HepG2 (cell line): ENCODE results near the gene TGM5. TPM values are rescaled to one million over a fixed set of nuclear protein-coding genes. Genes with fewer than 3 reads are reported as not detected.

Experiments used
- ATAC-seq: fragments of 200-7000 bp; cut with Tn5 transposase; 3 replicates; pipeline ENCODE4 v1.9.1; 2020; ENCODE audit warnings: mild to moderate bottlenecking, moderate library complexity
- BruUV-seq: library from RNA; stranded (reverse); fragments of 400-500 nt; replicated peaks from 2 replicates; lab custom pipeline; 2021; lab: Mats Ljungman, UMichigan
- CTCF ChIA-PET: fragments of 300-600 bp; formaldehyde crosslinking; extraction: SDS; loops from one replicate; lab custom pipeline; 2021; ENCODE audit warnings: low total read pairs, inconsistent platforms, low intra/inter-chr PET ratio; lab: Yijun Ruan, JAX
- POLR2A ChIA-PET: fragments of 350-600 bp; sonication (Branson Sonifier 250); formaldehyde crosslinking; loops from one replicate; lab custom pipeline; 2020; ENCODE audit warnings: antibody characterized with exemption, inconsistent platforms; lab: Yijun Ruan, JAX
- DNase-seq: peaks from one replicate; pipeline ENCODE4 v3.0.0-alpha.2; 2015; ENCODE audit warnings: low spot score
- FAIRE-seq: peaks from 3 replicates; lab custom pipeline; 2011; peaks lifted over from hg19 to GRCh38; lab: Jason Lieb, UNC
- H2AFZ ChIP-seq: one replicate; pipeline ENCODE4 v1.6.1; 2011; ENCODE audit warnings: low read length, inconsistent platforms
- H3K27ac ChIP-seq: fragments of 300-600 bp; 3 replicates; pipeline ENCODE4 v1.8.0; 2011; ENCODE audit warnings: mixed run types, mild to moderate bottlenecking, mixed read lengths, low read length, inconsistent platforms; ENCODE audit not compliant: insufficient read depth; ENCODE audit errors: extremely low read length
- H3K27me3 ChIP-seq, 2 experiments: fragments of 200-600 bp in 1 of 2; 2 replicates in 1 of 2; 3 replicates in 1 of 2; pipeline versions ENCODE4 v1.6.0 to v1.8.0; 2011; ENCODE audit warnings: low read length in 2 of 2, mild to moderate bottlenecking in 2 of 2, moderate library complexity in 2 of 2, inconsistent platforms in 1 of 2; ENCODE audit not compliant: insufficient read depth in 2 of 2, control insufficient read depth in 1 of 2
- H3K36me3 ChIP-seq, 2 experiments: fragments of 200-600 bp in 1 of 2; replicated peaks in 1 of 2; 2 replicates in 1 of 2; 3 replicates in 1 of 2; pipeline versions ENCODE4 v1.5.1 to v1.8.0; 2011; ENCODE audit warnings: low read length in 2 of 2, inconsistent platforms in 1 of 2; ENCODE audit not compliant: insufficient read depth in 2 of 2, control insufficient read depth in 1 of 2
- H3K4me1 ChIP-seq: 2 replicates; pipeline ENCODE4 v1.5.1; 2012; ENCODE audit warnings: low read length, inconsistent platforms; ENCODE audit not compliant: insufficient read depth
- H3K4me2 ChIP-seq: 2 replicates; pipeline ENCODE4 v1.6.0; 2011; ENCODE audit warnings: low read depth, low read length, inconsistent platforms
- H3K4me3 ChIP-seq, 3 experiments: fragments of 200-600 bp in 1 of 3; sonication (generic), shearing (Covaris generic) in 1 of 3; replicated peaks in 1 of 3; 2 replicates each; pipeline ENCODE4 v1.5.1; 2011 to 2016; ENCODE audit warnings: low read length in 3 of 3, inconsistent platforms in 2 of 3, low read depth in 2 of 3, mild to moderate bottlenecking in 2 of 3, control low read depth in 1 of 3, mixed read lengths in 1 of 3; ENCODE audit not compliant: insufficient read depth in 1 of 3
- H3K79me2 ChIP-seq: one replicate; pipeline ENCODE4 v1.6.1; 2011; ENCODE audit warnings: low read length, inconsistent platforms; ENCODE audit not compliant: insufficient read depth
- H3K9ac ChIP-seq: 2 replicates; pipeline ENCODE4 v1.6.0; 2011; ENCODE audit warnings: mild to moderate bottlenecking, low read depth, low read length, inconsistent platforms; ENCODE audit not compliant: insufficient read depth
- H3K9me3 ChIP-seq: 2 replicates; pipeline ENCODE4 v1.5.1; 2012; ENCODE audit warnings: mild to moderate bottlenecking, low read length
- H4K20me1 ChIP-seq: 2 replicates; pipeline ENCODE4 v1.6.0; 2011; ENCODE audit warnings: inconsistent platforms, mild to moderate bottlenecking, low read length, moderate library complexity; ENCODE audit not compliant: insufficient read depth
- CCDC6 ChIP-seq: sonication (generic); formaldehyde crosslinking; IDR thresholded peaks from 2 replicates; pipeline ENCODE4 v1.8.1; 2022; ENCODE audit warnings: mild to moderate bottlenecking, missing genetic modification reagents, moderate library complexity
- GFI1 ChIP-seq: sonication (generic); formaldehyde crosslinking; IDR thresholded peaks from 2 replicates; pipeline ENCODE4 v1.5.0; 2020; ENCODE audit warnings: missing genetic modification reagents, mild to moderate bottlenecking, borderline replicate concordance
- KDM3A ChIP-seq: IDR thresholded peaks from 2 replicates; pipeline ENCODE4 v1.6.1; 2018; ENCODE audit warnings: low read depth, missing compliant biosample characterization
- MAFF ChIP-seq: IDR thresholded peaks from 2 replicates; pipeline ENCODE4 v1.6.1; 2011; ENCODE audit warnings: low read depth, low read length, improper control_type of control experiment
- MAFK ChIP-seq, 2 experiments: IDR thresholded peaks in 1 of 2; conservative IDR thresholded peaks in 1 of 2; 2 replicates each; pipeline ENCODE4 v1.6.1; 2011; ENCODE audit warnings: improper control_type of control experiment in 2 of 2, low read length in 2 of 2
- RAD21 ChIP-seq: fragments of 450-650 bp; formaldehyde crosslinking; IDR thresholded peaks from 2 replicates; pipeline ENCODE4 v1.5.0; 2020; ENCODE audit warnings: mild to moderate bottlenecking
- ZNF768 ChIP-seq: sonication (generic); formaldehyde crosslinking; IDR thresholded peaks from 2 replicates; pipeline ENCODE4 v1.4.0; 2020; ENCODE audit warnings: missing genetic modification reagents
- ZNF878 ChIP-seq: sonication (generic); formaldehyde crosslinking; IDR thresholded peaks from 2 replicates; pipeline ENCODE4 v1.8.1; 2023; ENCODE audit warnings: mild to moderate bottlenecking, missing genetic modification reagents, moderate library complexity
- WGBS: methylation state at CpG from one replicate; pipeline ENCODE4 v1.1.6; 2017; ENCODE audit warnings: low lambda C conversion rate; 5-methylcytosine and 5-hydroxymethylcytosine counted together
- in situ Hi-C: cut with HindIII; loops from 2 replicates; pipeline ENCODE4 v1.10.0; 2017; ENCODE audit warnings: low pct_unique_long_range_greater_than_20kb; ENCODE audit not compliant: extremely low pct_ligation_motif_present
- intact Hi-C: fragments of 100-400 bp; cut with micrococcal nuclease; formaldehyde crosslinking; loops from one replicate; pipeline ENCODE4 v1.10.0; 2022; ENCODE audit not compliant: unreplicated experiment
- polyA plus RNA-seq, 8 experiments: library from polyadenylated mRNA; depleted of rRNA in 3 of 8; stranded (reverse) in 7 of 8; unstranded in 1 of 8; fragments of >200 nt; fragmentation: Illumina TruSeq in 4 of 8; extraction: Trizol in 4 of 8; gene quantifications; 2 replicates each; pipeline versions ENCODE4 v1.2.1 to v1.2.3, GENCODE V29; 2011 to 2016; ENCODE audit warnings: low read depth in 4 of 8, missing spikeins in 1 of 8, mixed read lengths in 1 of 8; ENCODE audit not compliant: insufficient read depth in 1 of 8
- total RNA-seq, 5 experiments: library from RNA; depleted of rRNA; stranded (reverse); fragments of >200 nt; fragmentation: Illumina TruSeq; extraction: Trizol; gene quantifications; 2 replicates each; pipeline ENCODE4 v1.2.3, GENCODE V29; 2016; ENCODE audit warnings: low read depth in 1 of 5
- TF ChIP-seq, protein P1 (sequence below): sonication (generic); formaldehyde crosslinking; IDR thresholded peaks from 2 replicates; pipeline ENCODE4 v1.4.0; 2020; ENCODE audit warnings: missing genetic modification reagents
- TF ChIP-seq, protein P2 (sequence below): sonication (generic); formaldehyde crosslinking; IDR thresholded peaks from 2 replicates; pipeline ENCODE4 v1.9.0; 2021; ENCODE audit warnings: mild to moderate bottlenecking, missing genetic modification reagents

The TGM5 gene
- total and polyA plus RNA-seq, 2 of the 13 experiments (the other 11 are each of a cell fraction or from before 2014, with no cell fraction given): 0.18 to 0.65 TPM

DNA sequence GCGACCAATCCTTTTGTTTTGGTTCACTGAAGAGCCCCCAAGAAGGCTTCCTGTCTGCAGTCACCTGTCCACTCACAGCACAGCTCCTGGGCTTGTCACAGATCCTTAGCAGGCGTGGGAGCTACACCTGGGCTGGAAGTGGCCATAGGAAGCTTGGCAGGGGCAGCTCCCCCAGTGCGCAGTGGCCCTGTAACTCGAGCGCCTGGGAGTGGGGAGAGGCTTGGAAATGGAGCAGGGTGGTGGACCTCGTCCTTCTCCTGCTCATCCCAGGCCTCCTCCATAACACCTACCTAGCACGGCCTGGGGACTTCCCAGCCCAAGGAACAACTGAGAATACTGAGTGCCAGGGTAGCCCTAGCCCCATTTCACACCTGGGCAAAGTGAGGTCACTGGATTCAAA lies 19.3 kb upstream of the TGM5 start:
- H4K20me1 ChIP-seq: no peaks in the 10 kb centered on the region
- FAIRE-seq (no peak), ATAC-seq (peak; percentile 46), DNase-seq (no peak)
- no peak overlapping the region for H3K9ac ChIP-seq
- POLR2A ChIA-PET: no interaction called here
- peaks cover 1 to 28% of the 10 kb centered on the region in 2 experiments; a peak in 4 of 5 replicates for H3K27me3 ChIP-seq
- 20% methylated on average over 1 of the region's 7 CpGs for WGBS
- no peak overlapping the region for H3K27ac ChIP-seq
- no peaks in the 10 kb centered on the region for H3K9me3 ChIP-seq
- no peak overlapping the region for H3K4me3 ChIP-seq
- in situ Hi-C loops: loop anchor here (10.0 kb wide), 1 partner anchor 51 kb away; no protein-coding TSS in a partner anchor
- BruUV-seq: no TSS peak
- TF ChIP-seq, protein P1, sequence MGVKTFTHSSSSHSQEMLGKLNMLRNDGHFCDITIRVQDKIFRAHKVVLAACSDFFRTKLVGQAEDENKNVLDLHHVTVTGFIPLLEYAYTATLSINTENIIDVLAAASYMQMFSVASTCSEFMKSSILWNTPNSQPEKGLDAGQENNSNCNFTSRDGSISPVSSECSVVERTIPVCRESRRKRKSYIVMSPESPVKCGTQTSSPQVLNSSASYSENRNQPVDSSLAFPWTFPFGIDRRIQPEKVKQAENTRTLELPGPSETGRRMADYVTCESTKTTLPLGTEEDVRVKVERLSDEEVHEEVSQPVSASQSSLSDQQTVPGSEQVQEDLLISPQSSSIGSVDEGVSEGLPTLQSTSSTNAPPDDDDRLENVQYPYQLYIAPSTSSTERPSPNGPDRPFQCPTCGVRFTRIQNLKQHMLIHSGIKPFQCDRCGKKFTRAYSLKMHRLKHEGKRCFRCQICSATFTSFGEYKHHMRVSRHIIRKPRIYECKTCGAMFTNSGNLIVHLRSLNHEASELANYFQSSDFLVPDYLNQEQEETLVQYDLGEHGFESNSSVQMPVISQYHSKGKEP (CRISPR knock-in tag): no peak
- TF ChIP-seq CCDC6 (CRISPR knock-in tag): no peak
- no peak for TF ChIP-seq ZNF768 (CRISPR knock-in tag)
- no peak for TF ChIP-seq KDM3A
- H2AFZ ChIP-seq: no peak overlapping the region
- H3K4me1 ChIP-seq: peaks cover 13% of the 10 kb centered on the region
- intact Hi-C loops: no loop called here
- no peaks in the 10 kb centered on the region for H3K79me2 ChIP-seq
- no peaks in the 10 kb centered on the region for H3K36me3 ChIP-seq
- no peak overlapping the region for H3K4me2 ChIP-seq
- CTCF ChIA-PET: interaction anchor here (1.1 to 3.0 kb wide), 5 partner anchors 49 to 101 kb away, joined by 3 to 45 read pairs (median 11); partner anchors contain the start of gene CCNDBP1

DNA sequence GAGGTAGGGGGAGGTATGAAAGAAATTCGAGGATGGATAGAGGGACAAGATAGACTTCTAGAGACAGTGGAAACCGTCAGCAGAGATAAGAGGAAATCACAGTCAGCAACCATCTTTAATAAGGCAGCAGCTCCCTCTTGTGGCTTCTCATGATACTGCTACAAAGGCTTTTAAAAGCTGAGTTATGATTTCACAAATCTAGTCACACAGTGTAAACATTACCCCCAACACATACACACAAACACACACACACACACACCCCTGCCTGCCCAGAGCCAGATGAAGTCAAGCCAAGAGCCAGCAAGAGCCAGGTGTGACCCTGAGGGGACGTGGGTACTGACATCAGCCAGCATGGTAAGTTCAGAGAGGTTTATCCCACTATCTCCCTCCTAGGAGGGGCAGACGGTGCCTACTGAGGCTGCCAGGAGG lies 18.9 kb upstream of the TGM5 start:
- CTCF ChIA-PET: interaction anchor here (1.1 to 3.0 kb wide), 5 partner anchors 48 to 100 kb away, joined by 3 to 45 read pairs (median 11); partner anchors contain the start of gene CCNDBP1
- Histone ChIP-seq H3K9ac (no peak overlapping the region), H3K4me3 (no peak overlapping the region; a peak in 1 of 6 replicates), H3K4me2 (peak overlapping the region; percentile 64), H3K9me3 (no peaks in the 10 kb centered on the region), H3K79me2 (no peaks in the 10 kb centered on the region), H3K36me3 (no peaks in the 10 kb centered on the region), H3K27ac (no peak overlapping the region), H4K20me1 (no peaks in the 10 kb centered on the region), H3K27me3 (peaks cover 1 to 33% of the 10 kb centered on the region in 2 experiments; a peak in 4 of 5 replicates), H2AFZ (no peak overlapping the region), H3K4me1 (peaks cover 13% of the 10 kb centered on the region)
- peak; percentile 71 for DNase-seq
- intact Hi-C loops: loop anchor here (1.0 kb wide), 3 partner anchors 60 to 98 kb away; no protein-coding TSS in a partner anchor
- ATAC-seq: peak; percentile 81
- POLR2A ChIA-PET: no interaction called here
- in situ Hi-C loops: loop anchor here (10.0 kb wide), 1 partner anchor 51 kb away; no protein-coding TSS in a partner anchor
- FAIRE-seq: peak; percentile 91
- WGBS: 1% methylated on average over 4 of the region's 4 CpGs
- no TSS peak for BruUV-seq
- peak; percentile 80 for TF ChIP-seq RAD21 (CRISPR knock-in tag)
- TF ChIP-seq, protein P2, sequence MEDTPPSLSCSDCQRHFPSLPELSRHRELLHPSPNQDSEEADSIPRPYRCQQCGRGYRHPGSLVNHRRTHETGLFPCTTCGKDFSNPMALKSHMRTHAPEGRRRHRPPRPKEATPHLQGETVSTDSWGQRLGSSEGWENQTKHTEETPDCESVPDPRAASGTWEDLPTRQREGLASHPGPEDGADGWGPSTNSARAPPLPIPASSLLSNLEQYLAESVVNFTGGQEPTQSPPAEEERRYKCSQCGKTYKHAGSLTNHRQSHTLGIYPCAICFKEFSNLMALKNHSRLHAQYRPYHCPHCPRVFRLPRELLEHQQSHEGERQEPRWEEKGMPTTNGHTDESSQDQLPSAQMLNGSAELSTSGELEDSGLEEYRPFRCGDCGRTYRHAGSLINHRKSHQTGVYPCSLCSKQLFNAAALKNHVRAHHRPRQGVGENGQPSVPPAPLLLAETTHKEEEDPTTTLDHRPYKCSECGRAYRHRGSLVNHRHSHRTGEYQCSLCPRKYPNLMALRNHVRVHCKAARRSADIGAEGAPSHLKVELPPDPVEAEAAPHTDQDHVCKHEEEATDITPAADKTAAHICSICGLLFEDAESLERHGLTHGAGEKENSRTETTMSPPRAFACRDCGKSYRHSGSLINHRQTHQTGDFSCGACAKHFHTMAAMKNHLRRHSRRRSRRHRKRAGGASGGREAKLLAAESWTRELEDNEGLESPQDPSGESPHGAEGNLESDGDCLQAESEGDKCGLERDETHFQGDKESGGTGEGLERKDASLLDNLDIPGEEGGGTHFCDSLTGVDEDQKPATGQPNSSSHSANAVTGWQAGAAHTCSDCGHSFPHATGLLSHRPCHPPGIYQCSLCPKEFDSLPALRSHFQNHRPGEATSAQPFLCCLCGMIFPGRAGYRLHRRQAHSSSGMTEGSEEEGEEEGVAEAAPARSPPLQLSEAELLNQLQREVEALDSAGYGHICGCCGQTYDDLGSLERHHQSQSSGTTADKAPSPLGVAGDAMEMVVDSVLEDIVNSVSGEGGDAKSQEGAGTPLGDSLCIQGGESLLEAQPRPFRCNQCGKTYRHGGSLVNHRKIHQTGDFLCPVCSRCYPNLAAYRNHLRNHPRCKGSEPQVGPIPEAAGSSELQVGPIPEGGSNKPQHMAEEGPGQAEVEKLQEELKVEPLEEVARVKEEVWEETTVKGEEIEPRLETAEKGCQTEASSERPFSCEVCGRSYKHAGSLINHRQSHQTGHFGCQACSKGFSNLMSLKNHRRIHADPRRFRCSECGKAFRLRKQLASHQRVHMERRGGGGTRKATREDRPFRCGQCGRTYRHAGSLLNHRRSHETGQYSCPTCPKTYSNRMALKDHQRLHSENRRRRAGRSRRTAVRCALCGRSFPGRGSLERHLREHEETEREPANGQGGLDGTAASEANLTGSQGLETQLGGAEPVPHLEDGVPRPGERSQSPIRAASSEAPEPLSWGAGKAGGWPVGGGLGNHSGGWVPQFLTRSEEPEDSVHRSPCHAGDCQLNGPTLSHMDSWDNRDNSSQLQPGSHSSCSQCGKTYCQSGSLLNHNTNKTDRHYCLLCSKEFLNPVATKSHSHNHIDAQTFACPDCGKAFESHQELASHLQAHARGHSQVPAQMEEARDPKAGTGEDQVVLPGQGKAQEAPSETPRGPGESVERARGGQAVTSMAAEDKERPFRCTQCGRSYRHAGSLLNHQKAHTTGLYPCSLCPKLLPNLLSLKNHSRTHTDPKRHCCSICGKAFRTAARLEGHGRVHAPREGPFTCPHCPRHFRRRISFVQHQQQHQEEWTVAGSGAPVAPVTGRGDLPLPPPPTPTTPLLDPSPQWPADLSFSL (CRISPR knock-in tag): peak; percentile 72; the same call in 1 of the 2 replicates
- TF ChIP-seq MAFF: peak; percentile 71; the same call in 1 of the 2 replicates
- peak; percentile 60 to 69 for TF ChIP-seq MAFK (conservative IDR thresholded peaks at IDR 0.05 in 1 of 2, IDR thresholded peaks at IDR 0.05 in 1 of 2; ENCODE audit: low read length in 2 of 2)
- TF ChIP-seq GFI1 (CRISPR knock-in tag): peak; percentile 92
- TF ChIP-seq ZNF878 (CRISPR knock-in tag): no peak
